ENCODE results near the gene ZNF674.
"Not testable (repeated sequence)": the region's sequence is repeated elsewhere in the genome, so short reads cannot be mapped to it uniquely, and the experiment has no call there.

The ZNF674 gene

GRCh38 chrX:46463682-46464081 lies 81.5 kb downstream of the ZNF674 start:
- DNase-seq (ENCODE audit: low read depth) = no peak

DNA sequence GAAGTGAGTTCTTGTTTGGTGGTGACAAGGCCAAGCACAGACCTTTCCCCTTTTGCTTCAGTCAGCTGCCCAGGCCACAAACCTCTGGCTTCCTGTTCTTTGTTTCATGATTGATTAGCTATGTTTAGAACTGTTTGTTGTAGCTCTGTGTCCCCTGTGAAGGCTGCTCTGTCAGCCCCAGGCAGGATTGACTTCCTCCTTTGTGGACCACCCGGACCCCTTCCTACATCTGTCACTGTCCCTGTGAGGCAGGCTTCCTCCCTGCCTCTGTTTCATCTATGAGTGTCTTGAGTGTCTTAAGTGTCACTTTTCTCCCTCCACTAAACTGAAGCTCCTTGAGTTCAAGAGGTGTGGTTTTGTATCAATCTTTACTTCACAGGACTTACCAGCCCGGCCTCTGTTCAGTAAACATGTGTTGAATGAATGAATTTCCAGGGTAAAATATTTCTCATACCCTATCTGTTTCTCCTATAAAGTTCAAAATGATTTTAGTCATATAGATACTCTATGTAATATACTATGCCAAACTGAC lies 83.5 kb downstream of the ZNF674 start:
- DNase-seq (ENCODE audit: low read depth) = no peak

DNA sequence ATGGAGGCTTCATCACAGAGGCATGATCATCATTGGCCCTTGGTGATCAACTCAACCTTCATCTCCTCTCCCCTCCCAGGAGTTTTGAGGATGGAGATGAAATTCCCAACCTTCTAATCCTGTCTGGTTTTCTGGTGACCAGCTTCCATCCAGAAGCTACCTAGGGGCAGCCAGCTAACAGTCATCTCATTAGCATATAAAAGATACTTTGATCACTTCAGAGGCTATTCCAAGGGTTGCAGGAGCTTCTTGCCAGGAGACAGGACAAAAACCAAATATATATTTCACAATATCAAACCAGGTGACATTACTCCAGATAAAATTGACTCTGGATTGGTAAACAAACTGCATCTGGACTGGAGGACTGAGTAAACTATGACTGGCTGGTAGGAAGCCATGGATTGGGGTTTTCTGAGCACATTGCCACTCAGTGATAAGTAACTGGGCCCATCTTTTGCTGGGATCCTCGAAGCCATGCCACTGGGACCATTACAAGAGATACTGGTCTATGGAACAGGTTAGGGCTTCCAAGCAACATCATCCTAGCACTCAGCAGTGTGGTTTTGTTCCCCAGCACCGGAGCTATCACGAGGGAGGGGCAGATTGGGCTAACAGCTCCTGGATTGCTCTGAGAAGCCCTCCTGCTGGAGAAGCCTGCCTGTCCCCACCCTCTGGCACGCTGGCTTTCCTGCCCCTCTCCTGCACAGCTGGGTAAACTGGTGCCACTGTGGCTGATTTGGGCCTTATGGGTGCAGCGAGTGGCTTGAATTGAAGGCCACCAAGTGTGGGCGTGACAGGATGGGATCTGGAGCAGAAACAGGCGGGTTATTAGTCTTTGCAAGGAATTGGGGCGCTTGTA lies 84.2 kb downstream of the ZNF674 start:
- DNase-seq (ENCODE audit: low read depth) = not testable (repeated sequence)

- DNase-seq (ENCODE audit: low read depth) = no peak
These were observed 85.6 kb downstream of the ZNF674 start for GRCh38 chrX:46459603-46460002.

DNA sequence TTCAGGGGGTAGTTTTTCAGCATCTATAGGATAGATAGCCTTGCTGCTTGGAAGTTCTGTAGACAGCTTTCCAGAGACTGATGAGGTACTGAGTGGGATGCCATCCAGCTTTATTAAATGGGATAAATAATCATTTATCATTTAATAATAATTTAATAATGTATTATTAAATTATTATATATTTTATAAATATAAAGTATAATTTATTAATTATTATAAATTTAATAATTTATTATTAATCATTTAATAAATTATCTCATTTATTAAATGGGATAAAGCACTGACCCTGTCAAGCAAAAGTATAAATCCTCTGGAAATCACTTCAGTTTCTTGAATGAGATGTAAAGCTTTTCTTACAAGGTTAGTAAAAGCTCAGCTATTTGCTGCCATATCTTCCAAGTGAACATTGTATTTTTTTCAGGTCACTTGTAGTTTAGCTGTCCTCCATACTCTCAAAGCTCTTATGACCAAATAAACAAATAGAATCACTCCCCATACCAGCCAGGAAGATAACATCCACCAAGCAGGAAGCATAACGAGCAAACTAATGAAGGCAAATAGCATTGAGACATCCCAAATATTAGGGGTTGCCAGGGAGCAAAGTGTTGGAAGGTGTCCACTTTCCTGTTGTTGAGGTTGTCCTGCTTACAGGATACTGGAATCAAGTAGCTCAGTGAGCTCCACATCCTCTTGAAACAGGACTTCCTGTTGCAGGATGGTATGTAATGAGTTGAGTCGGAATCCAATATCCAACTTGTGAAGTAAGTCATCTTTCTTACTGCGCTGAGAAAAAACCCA lies 88.9 kb downstream of the ZNF674 start:
- no peak for DNase-seq (ENCODE audit: low read depth)

All from amniotic epithelial cell (primary cell).